SKM-1 treated with dmso at 0.1 percent for 144 hours (cell line): ENCODE data around the gene ZNF426.
"Not testable (repeated sequence)": the region's sequence is repeated elsewhere in the genome, so short reads cannot be mapped to it uniquely, and the experiment has no call there.

Experiments used
- DNase-seq: peaks from one replicate; lab custom pipeline; 2025; ENCODE audit not compliant: unreplicated experiment; lab: John Stamatoyannopoulos, UW

ZNF426 gene

DNA sequence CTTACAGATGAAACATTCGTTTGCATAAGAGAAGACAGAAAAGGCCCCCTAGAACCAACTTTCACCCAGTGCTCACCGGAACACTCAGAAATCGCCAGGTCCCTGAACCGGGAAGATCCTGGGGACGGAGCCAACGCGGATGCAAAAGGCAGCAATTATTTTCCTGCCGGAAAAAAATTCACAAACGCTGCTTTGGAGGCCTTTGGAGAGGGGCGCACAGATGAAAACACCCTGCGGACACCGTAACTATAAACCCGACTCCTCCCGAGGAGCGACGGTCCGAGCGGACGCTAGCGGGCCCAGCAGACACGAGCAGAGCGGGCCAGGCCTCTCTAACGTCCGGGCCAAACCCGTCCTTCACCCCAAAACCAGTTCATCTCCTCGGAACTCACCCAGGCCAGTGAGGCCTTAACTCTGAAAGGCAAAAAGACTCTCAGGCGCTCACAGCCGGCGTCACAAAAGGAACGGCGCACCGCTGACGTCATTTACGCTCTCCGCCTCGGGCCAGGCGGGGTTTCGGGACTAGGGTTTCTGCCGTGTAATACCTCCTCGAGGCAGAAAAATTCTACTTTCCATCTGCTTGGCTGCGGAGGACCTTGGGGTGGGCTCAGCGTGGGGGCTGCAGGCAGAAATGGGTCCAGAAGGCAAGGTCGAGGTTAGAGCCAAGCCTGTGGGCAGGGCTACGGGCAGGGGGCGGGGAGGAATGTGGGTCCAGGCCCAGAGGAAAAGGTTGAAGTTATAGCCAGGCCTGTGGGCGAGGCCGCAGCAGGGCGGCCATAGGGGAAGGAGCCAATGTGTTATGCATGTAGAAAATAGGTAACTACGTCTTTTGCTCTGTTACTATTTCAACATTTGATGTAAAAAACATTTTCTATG lies at the start of gene ZNF426:
Gene ZNF426 (minus strand): TSS at position 463 of the 876 bp plus-strand sequence. CDS start 2,413 bp downstream, outside the sequence.
- DNase-seq = peak; percentile 81

DNA sequence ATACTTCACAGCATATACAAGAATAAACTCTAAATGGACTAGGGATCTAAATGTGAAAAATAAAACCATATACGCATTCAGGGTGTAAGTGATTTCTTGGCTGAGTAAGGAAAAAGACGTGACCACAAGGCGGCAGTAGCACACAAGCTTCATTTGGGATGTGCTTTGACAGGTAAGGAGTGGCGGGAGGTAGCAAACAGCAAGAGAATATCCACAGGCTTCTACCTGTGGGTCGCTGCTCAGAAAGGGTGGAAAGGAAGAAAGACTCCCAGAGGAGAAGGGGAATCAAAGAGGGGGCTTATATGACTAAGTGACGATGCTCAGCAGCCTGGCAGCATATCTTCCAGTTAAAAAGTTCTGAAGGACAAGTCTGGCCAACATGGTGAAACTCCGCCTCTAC lies 48.3 kb upstream of the ZNF426 start:
- DNase-seq = peak; percentile 52

DNA sequence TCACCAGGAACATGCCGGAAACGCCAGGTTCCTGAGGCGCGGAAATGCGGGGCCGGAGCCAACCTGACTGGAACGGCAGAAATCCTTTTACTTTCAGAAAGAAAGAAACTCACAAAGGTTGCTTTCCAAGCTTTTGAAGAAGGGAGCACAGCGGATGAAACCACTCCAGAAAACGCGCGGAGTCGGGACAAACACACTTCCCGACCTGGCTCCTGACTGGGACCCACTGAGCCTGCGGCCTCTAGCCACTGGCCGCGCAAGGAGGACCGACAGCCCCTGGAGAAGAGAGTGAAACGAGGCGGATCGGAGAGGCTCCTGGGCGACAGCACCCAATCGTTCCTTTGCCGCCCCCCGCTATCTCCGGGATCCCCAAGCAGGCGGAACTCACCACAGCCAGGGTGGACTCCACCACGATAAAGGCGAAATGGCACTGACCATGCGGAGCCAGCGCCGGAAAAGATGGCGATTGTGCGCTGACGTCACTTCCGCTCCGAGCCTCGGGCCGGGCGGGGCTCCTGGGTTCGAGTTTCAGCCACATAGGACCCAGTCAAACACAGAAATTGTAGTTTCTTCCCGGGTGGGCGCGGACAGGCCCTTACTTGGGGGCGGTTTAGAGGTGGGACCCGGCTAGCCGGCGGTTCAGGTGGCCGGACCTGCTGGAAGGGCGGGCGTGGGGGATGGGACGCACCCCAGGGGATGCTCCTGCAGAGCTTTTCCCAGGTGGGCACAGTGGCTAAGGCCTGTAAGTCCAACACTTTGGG lies 45.8 kb upstream of the ZNF426 start, which contains the start of gene ZNF121:
Gene ZNF121 (minus strand): TSS at position 432 of the 761 bp plus-strand sequence. CDS start 16,407 bp downstream, outside the sequence.
- DNase-seq = peak; percentile 74

DNA sequence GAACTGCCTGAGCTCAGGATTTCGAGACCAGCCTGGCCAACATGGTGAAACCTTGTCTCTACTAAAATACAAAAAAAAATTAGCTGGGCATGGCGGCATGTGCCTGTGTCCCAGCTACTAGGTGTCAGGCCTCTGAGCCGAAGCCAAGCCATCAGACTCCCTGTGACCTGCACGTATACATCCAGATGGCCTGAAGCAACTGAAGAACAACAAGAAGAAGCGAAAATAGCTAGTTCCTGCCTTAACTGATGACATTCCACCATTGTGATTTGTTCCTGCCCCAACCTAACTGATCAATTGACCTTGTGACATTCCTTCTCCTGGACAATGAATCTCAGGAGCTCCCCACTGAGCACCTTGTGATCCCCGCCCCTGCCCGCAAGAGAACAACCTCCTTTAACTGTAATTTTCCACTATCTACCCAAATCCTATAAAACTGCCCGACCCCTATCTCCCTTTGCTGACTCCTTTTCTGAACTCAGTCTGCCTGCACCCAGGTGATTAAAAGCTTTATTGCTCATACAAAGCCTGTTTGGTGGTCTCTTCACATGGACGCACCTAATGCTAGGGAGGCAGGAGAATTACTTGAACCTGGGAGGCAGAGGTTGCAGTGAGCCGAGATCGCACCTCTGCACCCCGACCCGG lies 43.8 kb upstream of the ZNF426 start:
- not testable (repeated sequence) for DNase-seq

DNA sequence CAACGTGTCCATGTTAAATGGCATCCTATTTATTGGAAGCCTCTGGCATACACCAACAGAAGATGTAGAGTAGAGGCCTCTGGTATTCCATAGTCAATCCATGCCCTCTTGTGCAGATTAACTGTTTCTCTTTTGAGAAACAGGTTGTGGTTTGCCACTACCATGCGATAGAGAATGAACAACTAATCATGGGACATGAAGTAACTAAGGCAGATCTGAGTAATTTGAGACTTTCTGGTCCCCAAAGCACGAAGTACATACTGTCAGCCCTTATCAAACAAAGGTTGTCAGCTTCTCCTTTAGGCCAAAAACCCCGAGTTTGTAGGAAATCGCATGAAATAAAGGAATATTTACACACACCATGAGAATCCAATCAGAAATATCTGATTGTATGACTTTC lies 42.3 kb upstream of the ZNF426 start:
- DNase-seq = no peak

DNA sequence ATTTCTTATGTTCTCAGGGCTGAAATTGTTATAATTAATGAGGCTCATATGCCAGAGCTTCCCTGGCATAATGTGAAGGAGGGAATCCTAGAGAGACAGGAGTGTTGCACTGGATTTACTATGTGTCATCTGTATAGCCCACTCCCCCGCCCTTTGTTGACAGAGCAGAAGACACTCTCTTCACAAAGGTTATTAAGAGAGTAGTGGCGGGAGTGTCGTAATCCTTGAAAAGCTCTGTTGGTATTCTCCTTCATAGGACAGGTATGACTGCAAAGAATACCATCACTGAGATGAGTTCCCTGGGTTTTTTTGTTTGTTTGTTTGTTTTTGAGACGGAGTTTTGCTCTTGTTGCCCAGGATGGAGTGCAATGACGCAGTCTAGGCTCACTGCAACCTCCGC lies 31.8 kb upstream of the ZNF426 start:
- no peak for DNase-seq

DNA sequence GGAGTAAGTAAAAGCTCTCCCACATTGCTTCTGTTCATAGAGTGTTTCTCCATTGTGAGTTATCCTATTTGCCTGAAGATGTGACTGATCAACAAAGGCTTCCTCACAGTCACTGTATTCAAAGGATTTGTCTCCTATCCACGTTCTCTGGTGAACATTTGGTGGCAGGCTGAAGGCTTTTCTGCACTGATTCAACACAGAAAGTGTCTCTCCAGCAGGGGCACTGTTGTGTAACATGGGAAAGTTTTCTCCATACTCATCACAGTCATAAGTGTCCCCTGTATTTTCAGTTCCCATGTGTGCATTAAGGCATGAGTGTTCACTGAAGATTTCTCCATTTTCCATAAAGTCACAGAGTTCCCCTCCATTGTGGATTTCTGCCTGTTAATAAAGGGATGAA lies 28.3 kb upstream of the ZNF426 start:
- DNase-seq = no peak

DNA sequence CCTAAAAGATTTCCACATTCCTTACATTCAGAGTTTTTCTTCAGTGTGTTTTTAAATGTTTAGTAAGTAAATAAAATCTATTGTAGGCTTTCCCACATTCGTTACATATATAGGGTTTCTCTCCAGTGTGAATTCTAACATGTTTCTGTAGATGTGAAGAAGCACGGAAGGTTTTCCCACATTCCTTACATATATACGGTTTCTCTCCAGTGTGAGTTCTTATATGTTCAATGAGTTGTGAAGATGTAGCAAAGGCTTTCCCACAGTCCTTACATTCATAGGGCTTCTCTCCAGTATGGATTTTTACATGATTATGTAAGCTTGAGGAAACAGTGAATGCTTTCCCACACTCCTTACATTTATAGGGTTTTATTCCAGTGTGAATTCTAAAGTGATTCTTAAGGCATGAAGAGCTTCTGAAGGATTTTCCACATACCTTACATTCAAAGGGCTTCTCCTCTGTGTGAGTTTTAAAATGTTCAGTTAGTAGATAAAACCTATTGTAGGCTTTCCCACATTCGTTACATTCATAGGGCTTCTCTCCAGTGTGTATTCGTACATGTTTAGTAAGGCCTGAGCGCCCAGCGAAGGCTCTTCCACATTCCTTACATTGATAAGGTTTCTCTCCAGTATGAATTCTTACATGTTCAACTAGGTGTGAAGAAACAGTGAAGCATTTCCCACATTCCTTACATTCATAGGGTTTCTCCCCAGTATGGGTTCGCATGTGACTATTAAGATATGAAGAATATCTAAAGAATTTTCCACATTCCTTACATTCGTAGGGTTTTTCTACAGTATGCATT lies 27.7 kb upstream of the ZNF426 start:
- no peak for DNase-seq

DNA sequence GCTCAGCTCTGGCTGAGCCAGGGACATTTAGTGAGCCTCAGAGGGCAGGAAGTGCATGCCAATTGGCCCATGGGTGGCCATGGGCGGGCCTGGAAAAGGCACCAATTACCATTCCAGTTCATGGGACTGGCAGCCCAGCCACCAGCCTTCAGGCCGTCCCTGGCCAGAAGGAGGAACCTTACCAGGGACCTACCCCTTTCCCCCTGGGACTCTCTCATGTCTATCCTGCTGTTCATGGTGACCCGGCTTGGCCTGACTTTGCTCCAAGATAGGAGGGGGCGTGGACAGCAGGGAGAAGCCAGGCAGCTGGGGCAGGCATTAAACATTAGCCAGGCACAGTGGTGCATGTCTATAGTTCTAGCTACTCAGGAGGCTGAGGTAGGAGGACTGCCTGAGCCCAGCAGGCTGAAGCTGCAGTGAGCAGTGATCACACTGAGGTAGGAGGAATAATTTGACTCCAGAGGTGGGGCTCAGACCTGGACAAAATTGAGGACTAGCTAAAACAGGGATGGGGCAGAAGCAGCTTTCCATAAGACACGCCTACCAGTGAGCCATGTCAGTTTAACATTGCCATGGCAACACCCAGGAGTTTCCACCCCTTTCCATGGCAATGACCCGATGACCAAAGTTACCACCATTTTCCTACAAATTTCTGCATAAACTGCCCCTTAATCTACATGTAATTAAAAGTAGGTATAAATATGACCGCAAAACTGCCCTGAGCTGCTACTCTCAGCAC lies 14.3 kb upstream of the ZNF426 start:
- DNase-seq = no peak

DNA sequence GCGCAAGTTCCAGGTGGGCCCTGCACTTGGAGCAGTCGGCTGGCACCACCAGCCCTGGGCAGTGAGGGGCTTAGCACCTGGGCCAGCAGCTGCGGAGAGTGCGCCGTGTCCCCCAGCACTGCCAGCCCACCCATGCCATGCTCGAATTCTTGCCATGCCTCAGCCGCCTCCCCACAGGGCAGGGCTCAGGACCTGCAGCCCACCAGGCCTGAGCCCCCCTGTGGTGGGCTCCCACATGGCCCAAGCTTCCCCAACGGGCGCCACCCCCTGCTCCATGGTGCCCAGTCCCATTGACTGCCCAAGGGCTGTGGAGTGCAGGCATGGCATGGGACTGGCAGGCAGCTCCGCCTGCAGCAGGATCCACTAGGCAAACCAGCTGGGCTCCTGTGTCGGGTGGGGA lies 9.4 kb upstream of the ZNF426 start:
- no peak for DNase-seq

DNA sequence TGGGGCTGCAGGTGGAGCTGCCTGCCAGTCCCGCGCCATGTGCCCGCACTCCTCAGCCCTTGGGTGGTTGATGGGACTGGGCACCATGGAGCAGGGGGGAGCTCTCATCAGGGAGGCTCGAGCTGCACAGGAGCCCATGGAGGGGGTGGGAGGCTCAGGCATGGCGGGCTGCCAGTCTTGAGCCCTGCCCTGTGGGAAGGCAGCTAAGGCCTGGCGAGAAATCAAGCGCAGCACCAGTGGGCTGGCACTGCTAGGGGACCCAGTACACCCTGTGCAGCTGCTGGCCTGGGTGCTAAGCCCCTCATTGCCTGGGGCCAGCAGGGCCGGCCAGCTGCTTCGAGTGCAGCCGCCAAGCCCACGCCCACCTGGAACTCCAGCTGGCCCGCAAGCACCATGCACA lies 2.8 kb upstream of the ZNF426 start:
- DNase-seq = not testable (repeated sequence)

DNA sequence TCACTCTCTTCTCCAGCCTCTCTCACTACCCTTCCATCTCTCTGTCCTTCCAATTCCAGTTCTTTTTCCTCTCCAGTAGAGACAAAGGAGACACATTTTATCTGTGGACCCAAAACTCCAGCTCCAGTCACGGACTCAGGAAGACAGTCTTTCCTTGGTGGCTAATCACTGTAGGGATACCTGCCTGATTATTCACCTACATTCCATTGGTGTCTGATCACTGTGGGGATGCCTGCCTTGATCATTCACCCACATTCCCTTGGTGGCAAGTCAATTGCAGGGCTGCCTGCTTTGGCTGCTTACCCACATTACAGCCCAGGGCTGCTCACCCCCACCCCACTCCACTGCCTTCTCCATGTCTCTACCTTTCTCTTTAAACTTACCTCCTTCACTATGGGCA lies 1.5 kb upstream of the ZNF426 start:
- not testable (repeated sequence) for DNase-seq

DNA sequence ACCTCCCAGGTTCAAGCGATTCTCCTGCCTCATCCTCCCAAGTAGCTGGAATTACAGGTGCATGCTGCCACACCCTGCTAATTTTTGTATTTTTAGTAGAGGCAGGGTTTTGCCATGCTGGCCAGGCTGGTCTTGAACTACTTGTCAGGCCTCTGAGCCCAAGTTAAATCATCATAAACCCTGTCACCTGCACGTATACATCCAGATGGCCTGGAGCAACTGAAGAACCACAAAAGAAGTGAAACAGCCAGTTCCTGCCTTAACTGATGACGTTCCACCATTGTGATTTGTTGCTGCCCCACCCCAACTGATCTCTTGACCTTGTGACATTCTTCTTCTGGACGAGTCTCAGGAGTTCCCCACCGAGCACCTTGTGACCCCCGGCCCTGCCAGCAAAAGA lies 756 bp upstream of the ZNF426 start:
- DNase-seq = not testable (repeated sequence)

DNA sequence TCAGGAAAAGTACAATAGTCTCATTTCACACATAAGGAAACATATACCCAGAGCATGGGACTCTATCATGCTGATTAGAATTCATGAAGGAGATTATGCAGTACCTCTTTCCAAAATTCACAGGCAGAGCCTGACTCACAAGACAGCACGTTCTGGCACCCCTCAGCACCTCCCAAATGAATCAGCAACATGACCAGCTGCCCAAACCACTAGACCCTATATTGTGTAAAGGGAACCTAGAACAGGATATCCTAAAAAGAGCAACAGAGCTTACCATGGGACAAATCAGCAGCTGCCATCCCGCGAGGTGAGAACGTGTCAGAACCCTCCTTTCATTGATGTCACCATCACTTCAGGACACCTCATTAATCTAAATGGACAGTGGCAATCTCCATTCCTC lies 2.5 kb downstream of the ZNF426 start:
- DNase-seq = no peak

DNA sequence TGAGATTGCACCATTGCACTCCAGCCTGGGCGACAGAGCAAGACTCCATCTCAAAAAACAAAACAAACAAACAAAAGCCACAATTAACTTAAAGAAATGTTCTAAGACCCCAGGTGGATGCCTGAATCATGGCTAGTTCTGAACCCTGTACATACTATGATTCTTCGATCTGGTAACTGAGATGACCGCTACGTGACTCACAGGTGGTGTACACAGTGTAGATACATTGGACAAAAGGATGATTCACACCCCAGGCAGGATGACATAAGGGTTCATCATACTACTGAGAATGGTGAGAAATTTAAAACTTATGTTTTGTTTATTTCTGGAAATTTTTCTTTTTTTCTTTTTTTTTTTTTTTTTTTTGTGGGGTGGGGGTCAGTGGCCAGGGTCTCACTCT lies 6.5 kb downstream of the ZNF426 start:
- no peak for DNase-seq

DNA sequence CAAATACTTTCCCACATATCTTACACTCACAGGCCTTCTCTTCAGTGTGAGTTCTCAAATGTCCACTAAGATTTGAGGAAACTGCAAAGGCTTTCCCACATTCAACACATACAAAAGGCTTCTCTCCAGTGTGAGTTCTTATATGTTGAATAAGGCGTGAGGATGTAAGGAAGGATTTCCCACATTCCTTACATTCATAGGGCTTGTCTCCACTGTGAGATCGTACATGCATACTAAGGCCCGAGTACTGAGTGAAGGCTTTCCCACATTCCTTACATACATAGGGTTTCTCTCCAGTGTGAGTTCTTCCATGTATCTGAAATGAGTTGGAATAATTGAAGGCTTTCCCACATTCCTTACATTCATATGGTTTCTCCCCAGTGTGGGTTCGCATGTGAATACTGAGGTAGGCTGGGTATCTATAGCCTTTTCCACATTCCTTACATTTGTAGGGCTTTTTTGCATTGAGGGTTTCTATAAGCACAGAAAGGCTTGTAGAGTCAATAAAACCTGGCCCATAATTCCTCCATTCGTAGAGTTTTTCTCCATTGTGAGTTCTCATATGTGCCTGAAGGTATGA lies 9.6 kb downstream of the ZNF426 start:
- DNase-seq = no peak

DNA sequence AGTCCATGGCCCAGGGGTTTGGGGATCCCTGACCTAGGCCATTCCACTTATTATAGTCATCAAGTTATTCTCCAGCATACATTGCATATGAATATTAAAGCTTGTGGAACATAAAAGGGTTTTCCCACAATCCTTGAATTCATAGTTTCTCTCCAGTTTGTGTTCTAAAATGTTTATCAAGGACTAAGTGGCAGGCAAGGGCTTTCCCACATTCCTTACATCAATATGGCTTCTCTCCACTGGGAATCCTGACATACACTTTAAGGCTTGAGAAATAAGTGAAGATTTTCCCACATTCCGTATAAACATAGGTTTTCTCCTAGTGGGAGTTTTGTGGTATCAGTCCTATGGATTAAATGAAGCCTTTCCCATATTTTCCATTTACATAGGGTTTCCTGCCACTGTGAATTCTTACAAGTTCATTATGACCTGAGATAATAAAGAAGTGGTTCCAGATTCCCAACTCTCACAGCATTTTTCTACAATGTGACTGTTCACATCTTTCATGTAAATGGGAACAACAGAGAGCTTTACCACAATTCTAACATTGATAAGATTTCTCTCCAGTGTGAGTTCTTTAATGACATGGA lies 14.5 kb downstream of the ZNF426 start:
- DNase-seq = no peak

DNA sequence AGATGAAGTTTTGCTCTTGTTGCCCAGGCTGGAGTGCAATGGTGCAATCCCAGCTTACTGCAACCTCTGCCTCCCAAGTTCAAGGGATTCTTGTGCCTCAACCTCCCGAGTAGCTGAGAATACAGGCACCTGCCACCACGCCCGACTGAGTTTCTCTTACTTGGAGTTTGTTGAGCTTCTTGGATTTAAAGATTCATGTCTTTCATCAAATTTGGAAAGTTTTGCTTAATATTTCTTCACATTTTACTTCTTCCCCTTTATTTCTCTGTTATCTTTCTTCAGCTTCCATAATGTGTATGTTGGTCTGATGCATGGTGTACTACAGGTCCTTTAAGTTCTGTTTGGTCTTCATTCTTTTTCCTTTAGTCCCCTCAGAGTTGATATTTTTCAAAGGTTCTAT lies 31.2 kb downstream of the ZNF426 start:
- no peak for DNase-seq

DNA sequence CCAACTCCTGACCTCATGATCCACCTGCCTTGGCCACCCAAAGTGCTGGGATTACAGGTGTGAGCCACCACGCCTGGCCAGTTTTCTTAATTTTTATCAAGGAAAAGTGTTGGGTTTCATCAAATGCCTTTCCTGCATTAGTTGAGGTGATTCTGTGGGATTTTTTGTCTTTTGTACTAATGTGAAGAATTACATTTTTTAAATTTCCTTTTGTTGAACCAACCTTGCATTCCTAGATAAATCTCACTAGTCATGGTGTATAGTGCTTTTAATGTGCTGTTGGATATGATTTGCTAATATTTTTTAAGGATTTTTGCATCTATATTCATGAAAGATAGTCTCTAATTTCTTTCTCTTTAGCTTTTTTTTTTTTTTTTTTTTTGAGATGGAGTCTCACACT lies 37.6 kb downstream of the ZNF426 start:
- DNase-seq = no peak
